Aorta (tissue), 5 donors: ENCODE results near the gene POFUT2. TPM values are rescaled to one million over a fixed set of nuclear protein-coding genes. Genes with fewer than 3 reads are reported as not detected.
A peak's percentile ranks its signal among the peaks of the same experiment; 100 is the strongest.

ENCODE experiments used
- ATAC-seq: fragments of 200-7000 bp; cut with Tn5 transposase; one replicate; pipeline ENCODE4 v1.9.1; 2022; ENCODE audit warnings: moderate library complexity; ENCODE audit not compliant: low FRiP score
- DNase-seq, 2 donors: peaks; one replicate each; pipeline ENCODE4 v3.0.0-alpha.2; 2020
- H3K27ac ChIP-seq, 2 donors: one replicate each; pipeline ENCODE4 v1.5.1; 2013; ENCODE audit warnings: low read length in 2 of 2, mild to moderate bottlenecking in 2 of 2, moderate library complexity in 2 of 2, control low read depth in 1 of 2, inconsistent platforms in 1 of 2, low read depth in 1 of 2
- H3K27me3 ChIP-seq, 2 donors: one replicate each; pipeline ENCODE4 v1.6.1; 2013; ENCODE audit warnings: control low read depth in 1 of 2, low read length in 1 of 2, mild to moderate bottlenecking in 1 of 2, moderate library complexity in 1 of 2; ENCODE audit not compliant: insufficient read depth in 2 of 2, control insufficient read depth in 1 of 2
- H3K36me3 ChIP-seq, 2 donors: one replicate each; pipeline ENCODE4 v1.6.1; 2013; ENCODE audit warnings: control low read depth in 1 of 2, low read length in 1 of 2, mild to moderate bottlenecking in 1 of 2; ENCODE audit not compliant: insufficient read depth in 2 of 2, control insufficient read depth in 1 of 2
- H3K4me1 ChIP-seq, 2 donors: one replicate each; pipeline ENCODE4 v1.6.1; 2013; ENCODE audit warnings: low read length in 2 of 2, control low read depth in 1 of 2, mild to moderate bottlenecking in 1 of 2, moderate library complexity in 1 of 2; ENCODE audit not compliant: insufficient read depth in 2 of 2, control insufficient read depth in 1 of 2
- H3K4me3 ChIP-seq, 2 donors: one replicate each; pipeline ENCODE4 v1.5.1; 2013; ENCODE audit warnings: low read length in 2 of 2, control low read depth in 1 of 2, mild to moderate bottlenecking in 1 of 2
- H3K9me3 ChIP-seq: one replicate; pipeline ENCODE4 v1.6.1; 2013; ENCODE audit warnings: mild to moderate bottlenecking, low read length; ENCODE audit not compliant: control insufficient read depth
- WGBS, 2 donors: extraction: QIAGEN DNeasy Blood & Tissue Kit; methylation state at CpG; one replicate each; pipeline ENCODE4 v1.1.7; 2013; 5-methylcytosine and 5-hydroxymethylcytosine counted together
- intact Hi-C, 2 donors: fragments of 100-400 bp; cut with DNase I; formaldehyde crosslinking; loops; one replicate each; pipeline versions ENCODE4 v1.14.2 to v1.15.0; 2022
- polyA plus RNA-seq, 2 donors: library from polyadenylated mRNA; stranded (reverse); fragments of 200-250 nt; gene quantifications; one replicate each; pipeline ENCODE4 v1.2.3, GENCODE V29; 2013
- total RNA-seq, 2 donors: library from RNA; stranded (reverse); fragmentation: NEBNext Ultra II Directional; extraction: Animal tissue kit (Norgen Biotek cat#: 25700); gene quantifications; one replicate each; pipeline ENCODE4 v1.2.1, GENCODE V29; 2021
- donor health status: healthy with polysubstance abuse.
- donor health status: Bipolar disorder and iron deficiency.
- donor health status: DM: no; HTN: no; CAD: no.
- donor health status: DM: no; HTN: no; CAD: no.
- donor health status: DM: yes; HTN: yes; CAD: no.

Gene POFUT2
- total and polyA plus RNA-seq, 4 donors = 12.6 to 52.2 (median 42.4) TPM

DNA sequence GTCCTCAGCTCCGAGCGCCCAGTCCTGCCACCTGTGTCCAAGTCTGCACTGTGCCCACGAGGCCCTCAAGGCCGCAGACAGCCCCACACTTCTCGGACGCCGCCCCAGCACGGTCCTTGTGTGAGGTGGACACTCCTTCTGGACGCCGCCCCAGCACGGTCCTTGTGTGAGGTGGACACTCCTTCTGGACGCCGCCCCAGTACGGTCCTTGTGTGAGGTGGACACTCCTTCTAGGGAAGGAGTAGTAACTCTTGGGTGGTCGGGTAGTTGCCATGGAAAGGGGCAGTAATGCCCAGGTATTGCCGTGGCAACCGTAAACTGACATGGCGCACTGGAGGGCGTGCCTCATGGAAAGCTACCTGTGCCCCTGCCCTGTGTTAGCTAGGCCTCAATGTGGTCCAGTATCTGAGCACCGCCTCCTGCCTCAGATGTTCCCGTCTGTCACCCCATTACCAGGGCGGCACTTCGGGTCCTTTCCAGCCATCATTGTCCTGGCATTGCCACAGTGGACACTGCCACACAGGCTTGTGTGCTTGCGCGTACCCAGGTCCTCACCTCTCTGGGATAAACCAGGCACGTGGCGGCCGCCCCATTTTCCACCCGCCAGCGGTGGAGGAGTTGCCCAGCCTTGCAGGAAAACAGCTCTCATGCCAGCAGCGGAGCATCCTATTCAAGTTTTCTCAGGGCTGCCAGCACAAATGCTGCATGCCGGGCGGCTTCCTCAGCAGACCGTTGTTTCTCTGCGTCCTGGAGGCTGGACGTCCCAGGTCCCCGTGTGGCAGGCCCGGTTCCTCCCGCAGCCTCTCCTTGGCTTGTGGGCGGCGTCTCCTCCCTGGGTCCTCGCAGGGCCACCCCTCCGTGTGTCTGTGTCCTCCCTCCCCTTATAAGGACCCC, 40.8 kb upstream of the POFUT2 start:
- H3K36me3 ChIP-seq = no peaks in the 10 kb centered on the region
- H3K9me3 ChIP-seq = no peaks in the 10 kb centered on the region
- intact Hi-C loops = loop anchor here in 1 of 2 donors (5.0 kb wide), 1 partner anchor 34 kb away; no protein-coding TSS in a partner anchor
- H3K27me3 ChIP-seq = no peaks in the 10 kb centered on the region
- no peak overlapping the region for H3K4me3 ChIP-seq
- ATAC-seq = no peak
- WGBS, 2 donors = 95% methylated on average over 43 of the region's 43 CpGs
- no peak overlapping the region for H3K27ac ChIP-seq
- DNase-seq = peak in 1 of 2 donors; percentile 74
- no peaks in the 10 kb centered on the region for H3K4me1 ChIP-seq

DNA sequence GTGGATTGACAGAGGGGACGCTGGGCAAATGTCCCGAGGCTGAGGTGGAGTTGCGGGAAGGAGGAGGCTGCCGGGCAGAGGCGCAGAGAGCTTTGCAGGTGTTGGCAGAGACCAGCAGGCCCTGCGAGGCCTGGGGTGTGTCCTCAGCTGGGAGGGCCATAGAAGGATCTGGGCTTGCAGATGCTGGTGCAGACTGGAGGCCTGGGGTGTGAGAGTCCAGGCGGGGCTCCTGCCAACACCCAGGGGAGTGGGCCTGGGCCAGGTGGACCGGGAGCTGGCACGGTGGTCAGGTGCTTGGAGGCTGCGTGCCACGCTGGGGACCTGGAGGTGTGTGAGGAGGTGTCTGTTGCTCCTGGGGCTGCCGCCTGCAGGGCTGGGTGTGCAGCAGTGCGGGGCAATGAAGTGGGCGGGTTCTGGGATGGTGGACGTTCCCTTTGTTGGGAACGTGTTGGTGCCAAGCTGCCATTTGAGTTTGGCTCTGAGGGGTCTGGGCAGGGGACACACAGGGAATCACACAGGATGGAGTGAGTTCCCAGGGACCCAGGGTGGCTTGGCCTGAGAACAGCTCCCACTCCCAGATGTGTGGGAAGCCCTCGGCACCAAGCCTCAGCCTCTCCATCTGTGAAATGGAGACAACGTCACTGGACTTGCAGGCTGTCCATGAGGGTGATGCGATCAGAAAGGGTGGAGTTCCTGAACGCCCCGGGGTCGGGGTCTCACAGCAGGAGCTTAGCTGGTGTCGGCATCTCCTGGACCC, 39.9 kb upstream of the POFUT2 start:
- WGBS, 2 donors = 91 to 94% methylated on average over 23 of the region's 23 CpGs
- no peaks in the 10 kb centered on the region for H3K36me3 ChIP-seq
- H3K4me1 ChIP-seq = no peaks in the 10 kb centered on the region
- no peak overlapping the region for H3K4me3 ChIP-seq
- H3K27ac ChIP-seq = no peak overlapping the region
- DNase-seq = peak in 1 of 2 donors; percentile 73
- no peaks in the 10 kb centered on the region for H3K27me3 ChIP-seq
- H3K9me3 ChIP-seq = no peaks in the 10 kb centered on the region
- intact Hi-C loops = loop anchor here in 1 of 2 donors (5.0 kb wide), 1 partner anchor 35 kb away; no protein-coding TSS in a partner anchor
- no peak for ATAC-seq

DNA sequence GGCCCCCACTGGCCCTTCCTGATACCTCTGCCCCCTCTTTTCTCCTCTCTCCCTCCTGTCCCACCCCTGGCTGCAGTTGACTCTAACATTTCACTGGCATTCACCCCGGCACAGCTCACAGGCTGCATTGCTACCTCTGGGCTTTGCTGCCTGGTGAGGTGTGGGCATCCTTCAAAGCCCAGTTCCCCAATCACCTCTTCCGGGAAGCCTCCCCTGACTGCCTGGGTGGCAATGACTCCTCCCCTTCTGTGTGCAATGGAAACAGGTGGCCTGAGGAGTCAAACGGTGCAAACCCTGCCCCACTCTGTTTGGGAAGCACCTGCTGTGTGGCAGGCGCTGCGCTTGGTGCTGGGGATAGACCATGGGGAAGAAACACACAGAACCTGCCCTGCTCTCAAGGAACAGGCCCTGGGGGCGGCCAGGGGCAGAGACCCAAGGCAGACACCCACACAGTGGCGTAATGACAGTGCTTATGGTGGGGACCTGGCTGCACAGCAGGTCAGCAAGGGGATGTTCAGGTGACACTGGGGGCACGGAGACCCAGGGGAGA, 39.3 kb upstream of the POFUT2 start:
- DNase-seq = peak in 1 of 2 donors; percentile 43
- no peaks in the 10 kb centered on the region for H3K27me3 ChIP-seq
- H3K4me3 ChIP-seq = no peak overlapping the region
- no peaks in the 10 kb centered on the region for H3K4me1 ChIP-seq
- 91 to 92% methylated on average over 8 of the region's 8 CpGs for WGBS, 2 donors
- no peaks in the 10 kb centered on the region for H3K9me3 ChIP-seq
- H3K36me3 ChIP-seq = no peaks in the 10 kb centered on the region
- no peak for ATAC-seq
- H3K27ac ChIP-seq = no peak overlapping the region
- intact Hi-C loops = loop anchor here in 1 of 2 donors (5.0 kb wide), 1 partner anchor 35 kb away; no protein-coding TSS in a partner anchor

DNA sequence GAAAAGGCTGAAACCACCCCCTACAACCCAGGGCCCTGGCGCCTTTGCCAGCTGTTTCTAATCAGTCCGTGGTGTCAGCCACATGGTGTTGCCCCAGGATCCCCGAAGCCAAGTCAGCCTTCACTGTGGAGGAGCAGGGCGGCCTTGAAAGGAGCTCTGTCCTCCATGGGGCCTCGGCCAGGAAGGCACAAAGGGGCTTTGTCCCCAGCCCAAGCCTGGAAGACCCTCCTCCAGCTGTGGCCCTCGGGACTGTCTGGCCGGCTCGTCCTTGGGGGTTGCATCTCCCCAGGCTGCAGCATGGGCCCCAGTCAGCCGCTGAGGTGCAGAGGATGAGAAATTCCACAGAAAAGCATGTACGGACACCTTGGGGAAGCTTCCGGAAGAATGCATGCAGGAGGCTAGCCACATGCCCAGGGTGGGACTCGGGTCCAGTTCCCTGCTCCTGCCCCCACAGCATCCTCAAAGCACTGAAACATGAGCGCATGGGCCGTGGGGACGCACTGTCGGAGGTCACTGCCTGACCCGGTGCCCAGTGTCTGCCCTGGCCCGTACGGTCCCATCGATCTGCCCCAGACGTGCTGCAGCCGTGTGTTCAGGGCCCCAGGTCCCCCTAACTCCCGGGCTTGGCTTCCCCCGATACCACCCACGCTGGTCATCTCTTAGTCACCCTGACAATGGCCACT, 38.6 kb upstream of the POFUT2 start:
- 88 to 91% methylated on average over 25 of the region's 25 CpGs for WGBS, 2 donors
- DNase-seq (peak; percentile 46 to 65), ATAC-seq (no peak)
- no peaks in the 10 kb centered on the region for H3K36me3 ChIP-seq
- no peak overlapping the region for H3K27ac ChIP-seq
- H3K9me3 ChIP-seq = no peaks in the 10 kb centered on the region
- no peaks in the 10 kb centered on the region for H3K4me1 ChIP-seq
- intact Hi-C loops = loop anchor here in 1 of 2 donors (5.0 kb wide), 1 partner anchor 36 kb away; no protein-coding TSS in a partner anchor
- H3K4me3 ChIP-seq = no peak overlapping the region
- no peaks in the 10 kb centered on the region for H3K27me3 ChIP-seq

DNA sequence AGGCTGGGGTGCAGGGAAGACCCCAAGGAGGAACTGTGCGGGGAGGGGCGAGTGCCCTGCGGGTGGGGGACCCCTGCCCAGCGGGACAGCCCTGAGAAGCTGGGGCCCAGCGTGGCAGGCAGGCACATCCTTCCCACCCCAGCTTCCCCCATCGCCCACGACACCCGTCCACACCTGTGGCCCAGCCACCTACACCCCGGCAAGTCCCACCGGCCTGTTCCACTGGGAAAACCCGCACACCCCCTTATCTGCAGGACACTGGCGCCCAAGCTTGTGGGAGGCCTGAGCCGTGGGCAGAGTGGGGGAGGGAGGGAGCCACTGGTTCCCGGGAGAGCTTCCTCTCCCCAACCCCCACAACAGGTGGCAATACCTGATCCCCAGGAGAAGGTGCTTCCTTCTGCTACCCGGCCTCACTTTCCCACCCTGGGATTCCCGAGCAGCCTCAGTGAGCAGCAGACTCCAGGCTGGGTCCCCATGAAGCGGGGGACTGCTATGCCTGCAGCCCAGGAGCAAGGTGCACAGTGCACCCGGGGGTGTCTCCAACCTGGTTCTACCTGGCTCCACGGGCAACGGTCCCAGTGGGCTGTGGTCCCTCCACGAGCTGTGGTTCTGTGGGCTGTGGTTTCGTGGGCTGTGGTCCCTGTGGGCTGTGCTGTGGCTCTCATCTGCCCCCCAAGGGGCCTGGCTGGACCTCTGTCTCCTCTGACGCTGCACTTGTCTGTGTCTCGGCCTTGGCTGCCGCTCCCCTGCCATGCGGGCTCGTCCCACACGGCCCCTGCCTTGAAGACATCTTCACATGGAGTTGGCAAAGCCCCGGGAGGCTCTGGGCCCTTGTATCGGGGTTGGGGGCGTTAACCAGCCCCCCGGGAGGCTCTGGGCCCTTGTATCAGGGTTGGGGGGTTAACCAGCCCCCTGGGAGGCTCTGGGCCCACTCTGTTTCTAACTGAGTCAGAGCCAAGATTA, 37.8 kb upstream of the POFUT2 start:
- peak in 1 of 2 donors; percentile 72 for DNase-seq

DNA sequence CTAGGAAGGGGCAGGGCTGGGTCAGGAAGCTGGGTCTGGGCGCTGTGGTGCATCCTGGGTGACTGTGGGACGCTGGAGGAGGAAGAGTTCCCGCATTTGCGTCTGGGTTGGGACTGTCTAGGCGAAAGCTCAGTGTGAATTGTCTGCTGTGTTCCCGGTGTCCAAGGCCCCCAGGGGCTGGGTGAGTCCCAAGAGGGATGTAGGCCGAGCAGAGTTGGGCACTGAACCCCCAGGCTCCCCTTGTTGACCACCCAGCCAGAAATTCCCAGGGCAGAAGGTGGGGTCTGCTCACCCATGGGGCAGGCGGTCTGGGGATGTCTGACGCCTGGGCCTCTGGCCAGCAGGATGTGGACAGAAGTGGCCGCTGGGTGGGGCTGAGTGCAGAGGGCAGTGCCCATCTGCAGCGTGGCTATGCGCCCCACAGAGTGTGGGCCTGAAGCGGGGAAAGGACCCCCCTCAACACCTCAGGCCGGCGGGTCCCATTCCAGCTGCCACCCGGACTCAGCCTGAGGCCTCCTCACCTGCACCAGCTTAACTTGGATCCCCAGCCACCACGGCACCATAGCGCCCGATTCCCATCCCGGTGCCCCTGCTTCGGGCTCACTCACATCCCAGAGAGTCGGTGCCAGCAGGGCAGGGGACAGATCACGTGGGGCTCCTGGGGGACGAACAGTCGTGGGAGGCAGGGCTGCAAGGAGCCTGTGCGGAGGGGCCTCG, 37.0 kb upstream of the POFUT2 start:
- Histone ChIP-seq H3K4me3 (no peak overlapping the region), H3K9me3 (no peaks in the 10 kb centered on the region), H3K36me3 (no peaks in the 10 kb centered on the region), H3K27ac (no peak overlapping the region), H3K4me1 (no peaks in the 10 kb centered on the region), H3K27me3 (no peaks in the 10 kb centered on the region)
- intact Hi-C loops = loop anchor here in 1 of 2 donors (5.0 kb wide), 2 partner anchors 38 to 83 kb away; partner anchors contain the start of gene COL18A1
- no peak for ATAC-seq
- WGBS, 2 donors = 86 to 88% methylated on average over 27 of the region's 27 CpGs
- DNase-seq = peak; percentile 53 to 74

More for the DNA sequence above, 37.8 kb upstream of the POFUT2 start:
- Histone ChIP-seq H3K36me3 (no peaks in the 10 kb centered on the region), H3K27me3 (no peaks in the 10 kb centered on the region), H3K4me1 (no peaks in the 10 kb centered on the region), H3K27ac (no peak overlapping the region), H3K4me3 (no peak overlapping the region), H3K9me3 (no peaks in the 10 kb centered on the region)
- intact Hi-C loops = loop anchor here in 1 of 2 donors (5.0 kb wide), 1 partner anchor 37 kb away; no protein-coding TSS in a partner anchor
- 80% methylated on average over 29 to 32 of the region's 32 CpGs for WGBS, 2 donors
- no peak for ATAC-seq
